MM.1S (cell line): ENCODE data around the gene LRP5.

Experiments used
- DNase-seq: peaks from one replicate; pipeline ENCODE4 v3.0.0-alpha.2; 2015
- H2AFZ ChIP-seq: fragments of 300-600 bp; sonication (generic); 2 replicates; pipeline ENCODE4 v1.6.0; 2016; ENCODE audit warnings: antibody characterized with exemption, low read length
- H3F3A ChIP-seq: fragments of 300-600 bp; sonication (generic); 2 replicates; pipeline ENCODE4 v1.6.1; 2016; ENCODE audit warnings: mild to moderate bottlenecking, antibody characterized with exemption, low read length, moderate library complexity, mixed read lengths; ENCODE audit not compliant: insufficient read depth
- H3K27ac ChIP-seq: fragments of 300-600 bp; sonication (generic); 2 replicates; pipeline ENCODE4 v1.5.1; 2016; ENCODE audit warnings: mild to moderate bottlenecking, low read length
- H3K27me3 ChIP-seq: fragments of 300-600 bp; sonication (generic); replicated peaks from 2 replicates; pipeline ENCODE4 v1.6.0; 2016; ENCODE audit warnings: low read length; ENCODE audit not compliant: insufficient read depth
- H3K36me3 ChIP-seq: fragments of 300-600 bp; sonication (generic); replicated peaks from 2 replicates; pipeline ENCODE4 v1.6.1; 2016; ENCODE audit warnings: mild to moderate bottlenecking, low read length, mixed read lengths; ENCODE audit not compliant: insufficient read depth
- H3K4me1 ChIP-seq: fragments of 300-600 bp; sonication (generic); 2 replicates; pipeline ENCODE4 v1.6.1; 2016; ENCODE audit warnings: low read length, mixed read lengths
- H3K4me2 ChIP-seq: fragments of 300-600 bp; sonication (generic); 2 replicates; pipeline ENCODE4 v1.6.0; 2016; ENCODE audit warnings: low read depth, low read length
- H3K4me3 ChIP-seq: fragments of 300-600 bp; sonication (generic); 2 replicates; pipeline ENCODE4 v1.5.1; 2016; ENCODE audit warnings: low read length, mixed read lengths
- H3K79me2 ChIP-seq: fragments of 300-600 bp; sonication (generic); 2 replicates; pipeline ENCODE4 v1.6.1; 2016; ENCODE audit warnings: mixed run types, low read length, mixed read lengths
- H3K9ac ChIP-seq: fragments of 300-600 bp; sonication (generic); 2 replicates; pipeline ENCODE4 v1.6.1; 2016; ENCODE audit warnings: low read length, mixed read lengths
- H3K9me2 ChIP-seq: fragments of 300-600 bp; sonication (generic); replicated peaks from 2 replicates; pipeline ENCODE4 v1.6.1; 2016; ENCODE audit warnings: mild to moderate bottlenecking, low read length, mixed read lengths; ENCODE audit not compliant: insufficient read depth
- H3K9me3 ChIP-seq: fragments of 300-600 bp; sonication (generic); replicated peaks from 2 replicates; pipeline ENCODE4 v1.6.1; 2016; ENCODE audit warnings: mild to moderate bottlenecking, low read length, mixed read lengths; ENCODE audit not compliant: insufficient read depth
- H4K20me1 ChIP-seq: fragments of 300-600 bp; sonication (generic); 2 replicates; pipeline ENCODE4 v1.6.1; 2016; ENCODE audit warnings: mild to moderate bottlenecking, low read length, moderate library complexity, mixed read lengths; ENCODE audit not compliant: insufficient read depth
- EZH2 ChIP-seq: fragments of 300-600 bp; sonication (generic); optimal IDR thresholded peaks from 2 replicates; pipeline ENCODE3; 2017; ENCODE audit warnings: low read depth, mild to moderate bottlenecking, antibody characterized with exemption, low read length, mixed read lengths
- EZH2phosphoT487 ChIP-seq: fragments of 300-600 bp; sonication (generic); IDR thresholded peaks from 2 replicates; pipeline ENCODE4 v1.6.1; 2018; ENCODE audit warnings: antibody characterized with exemption, low read length
- TF ChIP-seq, protein P1 (sequence below): fragments of 300-600 bp; sonication (generic); IDR thresholded peaks from 2 replicates; pipeline ENCODE4 v1.5.1; 2016; ENCODE audit warnings: antibody characterized with exemption, low read length, mixed read lengths

The LRP5 gene

DNA sequence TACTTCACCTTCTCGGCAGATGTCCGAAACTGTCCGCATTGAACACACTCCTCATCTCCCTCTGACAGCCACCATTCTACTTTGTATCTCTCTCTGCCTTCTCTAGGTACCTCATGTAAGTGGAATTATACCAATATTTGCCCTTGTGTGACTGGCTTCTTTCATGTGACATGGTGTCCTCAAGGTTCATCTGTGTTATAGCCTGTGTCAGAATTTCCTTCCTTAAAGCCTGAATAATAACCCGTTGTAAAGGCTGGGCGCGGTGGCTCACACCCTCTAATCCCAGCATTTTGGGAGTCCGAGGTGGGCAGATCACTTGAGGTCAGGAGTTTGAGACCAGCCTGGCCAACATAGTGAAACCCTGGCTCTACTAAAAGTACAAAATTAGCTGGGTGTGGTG is 107.8 kb downstream of the LRP5 start:
- Histone ChIP-seq H3K9ac (no peak overlapping the region), H3K79me2 (no peaks in the 10 kb centered on the region), H3K4me1 (no peaks in the 10 kb centered on the region), H3F3A (no peaks in the 10 kb centered on the region), H4K20me1 (no peaks in the 10 kb centered on the region), H3K4me2 (no peak overlapping the region), H3K9me3 (no peaks in the 10 kb centered on the region), H3K27me3 (no peaks in the 10 kb centered on the region), H3K4me3 (no peak overlapping the region), H2AFZ (no peak overlapping the region), H3K27ac (no peak overlapping the region), H3K36me3 (no peaks in the 10 kb centered on the region), H3K9me2 (no peaks in the 10 kb centered on the region)
- DNase-seq: no peak
- TF ChIP-seq, protein P1, sequence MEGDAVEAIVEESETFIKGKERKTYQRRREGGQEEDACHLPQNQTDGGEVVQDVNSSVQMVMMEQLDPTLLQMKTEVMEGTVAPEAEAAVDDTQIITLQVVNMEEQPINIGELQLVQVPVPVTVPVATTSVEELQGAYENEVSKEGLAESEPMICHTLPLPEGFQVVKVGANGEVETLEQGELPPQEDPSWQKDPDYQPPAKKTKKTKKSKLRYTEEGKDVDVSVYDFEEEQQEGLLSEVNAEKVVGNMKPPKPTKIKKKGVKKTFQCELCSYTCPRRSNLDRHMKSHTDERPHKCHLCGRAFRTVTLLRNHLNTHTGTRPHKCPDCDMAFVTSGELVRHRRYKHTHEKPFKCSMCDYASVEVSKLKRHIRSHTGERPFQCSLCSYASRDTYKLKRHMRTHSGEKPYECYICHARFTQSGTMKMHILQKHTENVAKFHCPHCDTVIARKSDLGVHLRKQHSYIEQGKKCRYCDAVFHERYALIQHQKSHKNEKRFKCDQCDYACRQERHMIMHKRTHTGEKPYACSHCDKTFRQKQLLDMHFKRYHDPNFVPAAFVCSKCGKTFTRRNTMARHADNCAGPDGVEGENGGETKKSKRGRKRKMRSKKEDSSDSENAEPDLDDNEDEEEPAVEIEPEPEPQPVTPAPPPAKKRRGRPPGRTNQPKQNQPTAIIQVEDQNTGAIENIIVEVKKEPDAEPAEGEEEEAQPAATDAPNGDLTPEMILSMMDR: no peak
- no peak for TF ChIP-seq EZH2
- TF ChIP-seq EZH2phosphoT487: no peak

DNA sequence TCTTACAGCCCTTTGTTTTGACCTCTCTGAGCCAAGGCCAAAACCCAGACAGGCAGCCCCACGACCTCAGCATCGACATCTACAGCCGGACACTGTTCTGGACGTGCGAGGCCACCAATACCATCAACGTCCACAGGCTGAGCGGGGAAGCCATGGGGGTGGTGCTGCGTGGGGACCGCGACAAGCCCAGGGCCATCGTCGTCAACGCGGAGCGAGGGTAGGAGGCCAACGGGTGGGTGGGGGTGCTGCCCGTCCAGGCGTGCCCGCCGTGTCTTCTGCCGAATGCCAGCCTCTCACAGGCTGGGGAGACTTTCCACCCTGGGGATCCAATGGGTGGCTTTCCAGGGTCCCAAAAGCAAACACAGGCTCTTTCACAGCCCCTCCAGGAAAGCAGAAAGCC is 111.1 kb downstream of the LRP5 start:
- H2AFZ ChIP-seq: no peak overlapping the region
- TF ChIP-seq EZH2phosphoT487 (no peak), EZH2 (no peak)
- TF ChIP-seq, protein P1: no peak
- no peaks in the 10 kb centered on the region for H3K27me3 ChIP-seq
- no peak for DNase-seq
- no peak overlapping the region for H3K27ac ChIP-seq
- H3K4me1 ChIP-seq: no peaks in the 10 kb centered on the region
- H3K9ac ChIP-seq: no peak overlapping the region
- H3F3A ChIP-seq: no peaks in the 10 kb centered on the region
- no peak overlapping the region for H3K4me2 ChIP-seq
- no peaks in the 10 kb centered on the region for H4K20me1 ChIP-seq
- no peak overlapping the region for H3K4me3 ChIP-seq
- no peaks in the 10 kb centered on the region for H3K36me3 ChIP-seq
- no peaks in the 10 kb centered on the region for H3K9me3 ChIP-seq
- H3K79me2 ChIP-seq: no peaks in the 10 kb centered on the region
- no peaks in the 10 kb centered on the region for H3K9me2 ChIP-seq

DNA sequence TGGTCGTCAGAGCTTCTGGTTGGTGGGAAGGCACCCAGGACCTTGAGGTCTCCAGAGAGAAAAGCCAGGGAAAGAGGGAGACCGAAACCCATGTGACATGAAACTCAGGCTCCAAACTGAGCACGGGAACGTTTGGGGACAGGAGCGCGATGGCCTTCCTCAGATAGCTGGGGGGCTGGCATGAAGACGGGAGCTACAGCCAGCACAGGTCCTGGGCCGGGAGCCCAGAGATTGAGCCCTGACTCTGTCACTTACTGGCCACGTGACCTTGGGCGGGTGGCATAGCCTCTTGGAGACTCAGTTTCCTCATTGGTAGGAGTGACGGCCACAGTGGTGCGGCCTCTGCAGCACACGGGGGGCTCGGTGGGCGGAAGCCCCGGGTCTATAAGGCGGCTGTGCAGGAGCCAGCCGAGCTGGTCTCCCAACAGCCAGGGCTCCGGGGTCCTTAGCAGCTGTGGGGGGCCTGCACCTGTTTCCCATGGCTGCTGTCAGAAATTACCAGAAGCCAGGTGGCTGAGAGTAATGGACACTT is 111.8 kb downstream of the LRP5 start:
- Histone ChIP-seq H3K79me2 (no peaks in the 10 kb centered on the region), H3K27ac (no peak overlapping the region), H3K9me2 (no peaks in the 10 kb centered on the region), H3K9me3 (no peaks in the 10 kb centered on the region), H4K20me1 (no peaks in the 10 kb centered on the region), H2AFZ (no peak overlapping the region), H3F3A (no peaks in the 10 kb centered on the region), H3K4me3 (no peak overlapping the region), H3K27me3 (no peaks in the 10 kb centered on the region), H3K4me1 (no peaks in the 10 kb centered on the region), H3K9ac (no peak overlapping the region), H3K4me2 (no peak overlapping the region), H3K36me3 (no peaks in the 10 kb centered on the region)
- TF ChIP-seq EZH2: no peak
- TF ChIP-seq EZH2phosphoT487: no peak
- TF ChIP-seq, protein P1: no peak
- DNase-seq: no peak
